ENCODE data around the gene MRS2. TPM values are rescaled to one million over a fixed set of nuclear protein-coding genes. Genes with fewer than 3 reads are reported as not detected.

Gene MRS2
- total RNA-seq, 1 experiment from 2014 or later = 26.0 TPM

- DNase-seq (ENCODE audit: low read depth, low spot score) = no peak
- H3K36me3 ChIP-seq (ENCODE audit: control insufficient read depth, insufficient read depth, low read length) = no peaks in the 10 kb centered on the region
- in situ Hi-C loops (cut with HindIII; ENCODE audit: low pct_unique_long_range_greater_than_20kb, low sequenced_read_pairs) = no loop called here
- H3K4me1 ChIP-seq (ENCODE audit: control insufficient read depth, insufficient read depth, low read length) = no peaks in the 10 kb centered on the region
- intact Hi-C loops (cut with micrococcal nuclease; ENCODE audit: unreplicated experiment) = no loop called here
- no peak overlapping the region for H3K27ac ChIP-seq (ENCODE audit: low read length)
- no peaks in the 10 kb centered on the region for H3K27me3 ChIP-seq (ENCODE audit: control insufficient read depth, insufficient read depth, low read length)
- no peak for TF ChIP-seq POLR2AphosphoS5 (IDR thresholded peaks at IDR 0.05; ENCODE audit: low read depth, low read length)
- no peak for TF ChIP-seq SIN3A (IDR thresholded peaks at IDR 0.05; ENCODE audit: borderline replicate concordance, insufficient read depth, low read depth, low read length)
- TF ChIP-seq REST (IDR thresholded peaks at IDR 0.05; ENCODE audit: insufficient read depth in 1 of 2, low read depth in 2 of 2, low read length in 1 of 2) = no peak
- TF ChIP-seq TCF7L2 (IDR thresholded peaks at IDR 0.05; ENCODE audit: low read depth, low read length) = no peak
- no peak for TF ChIP-seq CTCF (IDR thresholded peaks at IDR 0.05)
- CTCF ChIA-PET = no interaction called here
- ATAC-seq = no peak
- BruUV-seq (replicated peaks) = no TSS peak
- POLR2A ChIA-PET = no interaction called here
- H3K4me3 ChIP-seq (ENCODE audit: low read depth in 2 of 2, low read length in 2 of 2) = no peak overlapping the region
- H3K9me3 ChIP-seq (ENCODE audit: control insufficient read depth, insufficient read depth, low read depth, low read length) = no peaks in the 10 kb centered on the region
These were observed 43.0 kb downstream of the MRS2 start for GRCh38 chr6:24445704-24446103.

GRCh38 chr6:24446670-24447069 is 43.9 kb downstream of the MRS2 start:
- ATAC-seq = no peak
- in situ Hi-C loops (cut with HindIII; ENCODE audit: low pct_unique_long_range_greater_than_20kb, low sequenced_read_pairs) = no loop called here
- TF ChIP-seq SIN3A (IDR thresholded peaks at IDR 0.05; ENCODE audit: borderline replicate concordance, insufficient read depth, low read depth, low read length) (no peak), CTCF (IDR thresholded peaks at IDR 0.05) (no peak), POLR2AphosphoS5 (IDR thresholded peaks at IDR 0.05; ENCODE audit: low read depth, low read length) (no peak), TCF7L2 (IDR thresholded peaks at IDR 0.05; ENCODE audit: low read depth, low read length) (no peak), REST (IDR thresholded peaks at IDR 0.05; ENCODE audit: insufficient read depth in 1 of 2, low read depth in 2 of 2, low read length in 1 of 2) (no peak)
- H3K27ac ChIP-seq (ENCODE audit: low read length) = no peak overlapping the region
- intact Hi-C loops (cut with micrococcal nuclease; ENCODE audit: unreplicated experiment) = no loop called here
- POLR2A ChIA-PET = no interaction called here
- H3K4me1 ChIP-seq (ENCODE audit: control insufficient read depth, insufficient read depth, low read length) = no peaks in the 10 kb centered on the region
- BruUV-seq (replicated peaks) = no TSS peak
- no peaks in the 10 kb centered on the region for H3K9me3 ChIP-seq (ENCODE audit: control insufficient read depth, insufficient read depth, low read depth, low read length)
- no peak overlapping the region for H3K4me3 ChIP-seq (ENCODE audit: low read depth in 2 of 2, low read length in 2 of 2)
- no peak for DNase-seq (ENCODE audit: low read depth, low spot score)
- H3K36me3 ChIP-seq (ENCODE audit: control insufficient read depth, insufficient read depth, low read length) = no peaks in the 10 kb centered on the region
- CTCF ChIA-PET = no interaction called here
- no peaks in the 10 kb centered on the region for H3K27me3 ChIP-seq (ENCODE audit: control insufficient read depth, insufficient read depth, low read length)
